Esophagus muscularis mucosa (tissue), 4 donors: ENCODE results near the gene PPP1R27. TPM values are rescaled to one million over a fixed set of nuclear protein-coding genes. Genes with fewer than 3 reads are reported as not detected.
A peak's percentile ranks its signal among the peaks of the same experiment; 100 is the strongest.

Experiments
- DNase-seq: peaks from one replicate; pipeline ENCODE4 v3.0.0-alpha.2; 2017; ENCODE audit errors: extremely low spot score
- H3K27ac ChIP-seq, 4 donors: fragments of 200-600 bp; sonication (generic); replicated peaks in 1 of 4; 1 replicate in 3 of 4; 2 replicates in 1 of 4; pipeline ENCODE4 v1.5.1; 2016 to 2019; ENCODE audit warnings: mild to moderate bottlenecking in 1 of 4
- H3K27me3 ChIP-seq, 4 donors: fragments of 200-600 bp; sonication (generic); one replicate each; pipeline versions ENCODE4 v1.5.1 to v1.6.0; 2016 to 2019
- H3K36me3 ChIP-seq, 4 donors: fragments of 200-600 bp; sonication (generic); one replicate each; pipeline ENCODE4 v1.5.1; 2016 to 2019
- H3K4me1 ChIP-seq, 4 donors: fragments of 200-600 bp; sonication (generic); one replicate each; pipeline ENCODE4 v1.5.1; 2016 to 2019
- H3K4me3 ChIP-seq, 4 donors: fragments of 200-600 bp; sonication (generic); 1 replicate in 2 of 4; 2 replicates in 2 of 4; pipeline ENCODE4 v1.5.1; 2016 to 2019; ENCODE audit warnings: mild to moderate bottlenecking in 4 of 4, moderate library complexity in 1 of 4
- H3K9me3 ChIP-seq, 4 donors: fragments of 200-600 bp; sonication (generic); 1 replicate in 3 of 4; 2 replicates in 1 of 4; pipeline ENCODE4 v1.5.1; 2016 to 2019
- EP300 ChIP-seq: sonication (generic); formaldehyde crosslinking; IDR thresholded peaks from one replicate; pipeline ENCODE4 v1.6.1; 2017; ENCODE audit warnings: antibody characterized with exemption
- POLR2A ChIP-seq: fragments of 450-650 bp; IDR thresholded peaks from one replicate; pipeline ENCODE4 v1.6.1; 2017; ENCODE audit warnings: antibody characterized with exemption, moderate library complexity, mild to moderate bottlenecking, low read depth
- POLR2AphosphoS5 ChIP-seq, 2 donors: sonication (generic); formaldehyde crosslinking; IDR thresholded peaks; one replicate each; pipeline ENCODE4 v1.6.1; 2017; ENCODE audit warnings: antibody characterized with exemption in 2 of 2
- WGBS: methylation state at CpG from one replicate; pipeline ENCODE4 v1.1.5; 2018; 5-methylcytosine and 5-hydroxymethylcytosine counted together
- intact Hi-C: fragments of 100-400 bp; cut with DNase I; formaldehyde crosslinking; loops from one replicate; pipeline ENCODE4 v1.15.1; 2023
- total RNA-seq, 4 donors: library from RNA; depleted of rRNA; stranded (reverse); fragments of >200 nt; gene quantifications; one replicate each; pipeline versions ENCODE4 v1.1.0 to v1.2.1, GENCODE V29; 2016
- TF ChIP-seq, protein P1 (sequence below), 3 experiments: fragments of 200-600 bp in 2 of 3; fragments of 450-650 bp in 1 of 3; sonication (generic) in 2 of 3; IDR thresholded peaks; one replicate each; pipeline ENCODE4 v1.5.1; 2017 to 2019; ENCODE audit warnings: antibody characterized with exemption in 3 of 3, mild to moderate bottlenecking in 2 of 3, moderate library complexity in 1 of 3

PPP1R27 gene
- total RNA-seq, 4 donors from 2014 or later: not detected

DNA sequence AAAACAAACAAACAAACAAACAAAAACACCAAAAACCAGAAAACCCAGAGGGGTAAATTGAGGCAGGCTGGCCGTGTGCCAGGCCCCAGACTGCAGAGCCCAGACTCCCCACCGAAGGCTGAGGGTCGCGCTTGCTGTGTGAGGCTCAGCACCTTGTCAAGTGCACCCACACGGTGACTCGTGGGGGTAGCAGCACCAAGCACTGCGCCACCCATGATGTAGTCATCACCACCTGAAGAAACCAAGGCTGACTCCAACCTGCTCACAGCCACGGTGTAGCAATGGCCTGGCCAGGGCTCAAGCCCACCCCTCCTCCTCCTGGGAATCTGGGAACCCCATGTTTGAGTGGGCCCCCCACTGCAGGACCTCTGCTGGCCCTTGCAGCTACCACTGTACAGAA, 13.7 kb downstream of the PPP1R27 start:
- DNase-seq: no peak
- Histone ChIP-seq H3K4me1 (peaks cover 19 to 52% (median 23%) of the 10 kb centered on the region in 4 donors), H3K27me3 (peaks cover 0 to 29% (median 0%) of the 10 kb centered on the region in 4 donors), H3K36me3 (peaks cover 9 to 31% (median 21%) of the 10 kb centered on the region in 4 donors), H3K9me3 (no peaks in the 10 kb centered on the region), H3K4me3 (no peak overlapping the region), H3K27ac (peak overlapping the region; percentile 77 to 84 (median 80))
- intact Hi-C loops: no loop called here
- TF ChIP-seq, protein P1, sequence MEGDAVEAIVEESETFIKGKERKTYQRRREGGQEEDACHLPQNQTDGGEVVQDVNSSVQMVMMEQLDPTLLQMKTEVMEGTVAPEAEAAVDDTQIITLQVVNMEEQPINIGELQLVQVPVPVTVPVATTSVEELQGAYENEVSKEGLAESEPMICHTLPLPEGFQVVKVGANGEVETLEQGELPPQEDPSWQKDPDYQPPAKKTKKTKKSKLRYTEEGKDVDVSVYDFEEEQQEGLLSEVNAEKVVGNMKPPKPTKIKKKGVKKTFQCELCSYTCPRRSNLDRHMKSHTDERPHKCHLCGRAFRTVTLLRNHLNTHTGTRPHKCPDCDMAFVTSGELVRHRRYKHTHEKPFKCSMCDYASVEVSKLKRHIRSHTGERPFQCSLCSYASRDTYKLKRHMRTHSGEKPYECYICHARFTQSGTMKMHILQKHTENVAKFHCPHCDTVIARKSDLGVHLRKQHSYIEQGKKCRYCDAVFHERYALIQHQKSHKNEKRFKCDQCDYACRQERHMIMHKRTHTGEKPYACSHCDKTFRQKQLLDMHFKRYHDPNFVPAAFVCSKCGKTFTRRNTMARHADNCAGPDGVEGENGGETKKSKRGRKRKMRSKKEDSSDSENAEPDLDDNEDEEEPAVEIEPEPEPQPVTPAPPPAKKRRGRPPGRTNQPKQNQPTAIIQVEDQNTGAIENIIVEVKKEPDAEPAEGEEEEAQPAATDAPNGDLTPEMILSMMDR (IDR thresholded peaks at IDR 0.05): no peak
- no peak for TF ChIP-seq EP300
- TF ChIP-seq POLR2A: no peak
- TF ChIP-seq POLR2AphosphoS5 (IDR thresholded peaks at IDR 0.05): no peak
- WGBS: 81% methylated on average over 8 of the region's 8 CpGs

GRCh38 chr17:81819708-81820107, 15.1 kb downstream of the PPP1R27 start:
- 20% methylated on average over 3 of the region's 13 CpGs for WGBS
- Histone ChIP-seq H3K4me1 (peaks cover 18 to 38% (median 19%) of the 10 kb centered on the region in 4 donors), H3K36me3 (peaks cover 9 to 27% (median 19%) of the 10 kb centered on the region in 4 donors), H3K4me3 (no peak overlapping the region), H3K27me3 (peaks cover 0 to 44% (median 0%) of the 10 kb centered on the region in 4 donors), H3K27ac (no peak overlapping the region), H3K9me3 (no peaks in the 10 kb centered on the region)
- TF ChIP-seq POLR2A (no peak), POLR2AphosphoS5 (IDR thresholded peaks at IDR 0.05) (no peak)
- TF ChIP-seq, protein P1 (IDR thresholded peaks at IDR 0.05): no peak
- intact Hi-C loops: no loop called here
- DNase-seq: no peak

DNA sequence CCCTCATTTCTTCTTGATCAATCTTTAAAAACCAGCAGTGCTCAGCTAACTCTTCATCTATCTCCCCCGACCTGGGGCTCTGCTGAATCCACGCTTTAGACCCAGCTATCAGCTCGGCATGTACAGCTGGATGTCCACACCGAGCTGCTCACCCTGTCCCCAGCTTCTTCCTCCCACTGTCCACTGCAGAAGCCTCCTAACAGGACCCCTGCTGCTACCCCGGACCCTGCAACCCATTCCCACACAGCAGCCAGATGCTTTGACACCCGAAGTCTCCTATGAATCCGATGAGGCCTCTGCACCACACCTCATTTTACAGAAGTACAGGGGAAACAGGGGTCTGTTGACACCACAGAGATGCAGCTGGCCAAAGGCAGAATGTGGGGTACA, 17.1 kb downstream of the PPP1R27 start:
- no peak overlapping the region for H3K4me3 ChIP-seq
- TF ChIP-seq POLR2AphosphoS5 (IDR thresholded peaks at IDR 0.05) (no peak), POLR2A (no peak), EP300 (no peak)
- TF ChIP-seq, protein P1 (IDR thresholded peaks at IDR 0.05): no peak
- H3K4me1 ChIP-seq: peaks cover 16 to 21% (median 18%) of the 10 kb centered on the region in 4 donors
- H3K27me3 ChIP-seq: peaks cover 0 to 62% (median 0%) of the 10 kb centered on the region in 4 donors
- intact Hi-C loops: no loop called here
- no peak overlapping the region for H3K27ac ChIP-seq
- H3K36me3 ChIP-seq: peaks cover 0 to 7% (median 5%) of the 10 kb centered on the region in 4 donors
- DNase-seq: no peak
- H3K9me3 ChIP-seq: no peaks in the 10 kb centered on the region
- 39% methylated on average over 7 of the region's 7 CpGs for WGBS

GRCh38 chr17:81815646-81815986, 19.2 kb downstream of the PPP1R27 start:
- no peak for DNase-seq
- Histone ChIP-seq H3K36me3 (no peaks in the 10 kb centered on the region), H3K27ac (no peak overlapping the region), H3K4me1 (peaks cover 0 to under 1% (median 0%) of the 10 kb centered on the region in 4 donors), H3K9me3 (no peaks in the 10 kb centered on the region), H3K27me3 (peaks cover 0 to 83% (median 2%) of the 10 kb centered on the region in 4 donors), H3K4me3 (no peak overlapping the region)
- no peak for TF ChIP-seq EP300
- TF ChIP-seq POLR2AphosphoS5 (IDR thresholded peaks at IDR 0.05): no peak
- TF ChIP-seq, protein P1 (IDR thresholded peaks at IDR 0.05): no peak
- no peak for TF ChIP-seq POLR2A
- WGBS: 73% methylated on average over 2 of the region's 2 CpGs
- intact Hi-C loops: no loop called here
